Kidney capillary endothelial cell (primary cell): ENCODE results near the gene TMEM243.

Experiments used
- DNase-seq: peaks from one replicate; pipeline ENCODE4 v3.0.0-alpha.2; 2018; ENCODE audit warnings: low spot score

TMEM243 gene

DNA sequence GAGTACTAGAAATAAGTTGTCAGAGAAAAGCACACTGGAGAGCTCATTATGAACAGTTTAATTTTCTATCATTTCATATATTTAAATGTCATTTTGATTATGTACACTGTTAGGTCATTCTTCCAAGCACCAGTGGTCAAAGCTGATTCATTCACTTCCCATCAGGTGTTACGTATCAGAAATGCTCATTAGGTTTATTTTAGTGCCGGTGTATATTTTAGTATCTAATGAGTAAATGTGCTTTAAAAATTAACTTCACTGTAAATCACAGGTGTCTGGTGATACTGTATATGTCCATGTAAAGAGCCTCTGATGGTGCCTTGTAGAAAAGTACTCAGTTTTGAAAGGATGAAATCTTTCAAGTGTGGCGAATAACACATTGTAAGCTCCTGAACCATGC lies 63.7 kb downstream of the TMEM243 start:
- DNase-seq, result no peak

DNA sequence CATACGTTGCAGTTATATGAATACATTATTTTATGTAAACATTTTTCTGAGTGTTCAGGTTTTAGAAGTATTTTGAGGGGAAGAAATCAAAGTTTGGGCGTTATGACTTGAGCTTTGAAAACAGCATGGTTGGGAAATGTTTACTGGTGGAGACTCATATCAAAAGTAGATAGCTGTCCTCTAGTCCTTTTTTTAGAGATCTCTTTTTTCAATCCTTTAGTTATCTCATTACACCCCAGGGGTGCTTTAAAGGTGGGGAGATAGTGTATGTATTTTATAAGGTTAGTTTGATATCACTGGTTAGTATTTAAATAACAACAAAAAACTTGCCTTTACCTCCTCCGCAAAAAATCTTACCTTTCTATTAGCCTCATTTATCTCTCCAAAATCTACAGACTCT lies 65.0 kb downstream of the TMEM243 start:
- DNase-seq, result no peak

DNA sequence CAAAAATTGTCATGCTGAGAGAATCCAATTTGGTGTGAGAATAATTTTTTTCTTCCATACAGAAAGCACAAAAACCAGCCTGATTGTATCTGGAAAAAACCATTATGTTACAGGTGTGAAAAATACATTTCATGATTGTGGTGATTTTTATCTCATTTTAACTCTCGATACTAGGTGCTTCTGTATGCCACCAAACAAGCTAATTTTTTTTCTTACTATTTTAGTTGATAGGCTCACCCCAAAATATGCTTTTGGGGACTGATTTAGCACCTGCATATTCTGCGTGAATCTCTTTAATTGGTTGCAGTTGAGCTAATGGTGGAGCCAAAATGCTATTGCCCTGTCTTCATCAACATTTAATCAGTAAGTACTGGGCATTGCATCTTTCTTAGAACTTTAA lies 65.4 kb downstream of the TMEM243 start:
- DNase-seq, result no peak

DNA sequence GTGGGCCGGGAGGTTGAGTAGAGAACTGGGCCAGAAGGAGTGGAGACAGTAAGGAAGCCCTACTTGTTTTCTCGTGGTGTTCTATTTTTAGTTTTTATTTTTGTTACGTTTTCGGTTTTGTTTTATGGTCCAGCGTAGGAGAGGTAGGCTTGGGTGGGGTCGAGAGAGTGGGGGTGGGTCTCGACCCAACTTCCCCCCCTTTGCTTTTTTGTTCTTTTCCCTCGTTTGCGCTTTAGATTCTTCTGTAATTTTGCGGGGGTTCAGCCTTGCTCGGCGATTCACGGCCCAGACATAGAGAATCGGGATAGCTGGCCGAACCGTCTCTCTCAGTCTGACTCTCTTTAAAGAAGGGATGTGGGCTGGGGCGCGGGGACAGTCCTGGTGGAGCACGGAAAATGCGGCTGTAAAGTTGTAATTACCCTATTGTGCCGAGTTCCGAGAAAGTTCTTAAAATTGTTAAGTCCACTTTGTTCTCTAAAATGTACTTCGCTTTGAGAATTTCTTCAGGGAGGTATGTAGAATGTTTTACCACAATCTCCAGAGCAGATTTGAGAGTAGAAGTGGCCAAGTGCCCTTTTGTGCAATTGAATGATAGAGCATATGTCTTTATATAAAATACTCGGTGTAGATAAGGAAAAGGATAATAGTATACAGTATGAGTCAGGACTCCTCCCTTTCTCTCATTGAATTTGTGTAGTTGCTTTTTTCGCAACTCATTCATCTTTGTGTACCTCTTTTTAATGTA lies 66.5 kb downstream of the TMEM243 start:
- peak; percentile 40 for DNase-seq

DNA sequence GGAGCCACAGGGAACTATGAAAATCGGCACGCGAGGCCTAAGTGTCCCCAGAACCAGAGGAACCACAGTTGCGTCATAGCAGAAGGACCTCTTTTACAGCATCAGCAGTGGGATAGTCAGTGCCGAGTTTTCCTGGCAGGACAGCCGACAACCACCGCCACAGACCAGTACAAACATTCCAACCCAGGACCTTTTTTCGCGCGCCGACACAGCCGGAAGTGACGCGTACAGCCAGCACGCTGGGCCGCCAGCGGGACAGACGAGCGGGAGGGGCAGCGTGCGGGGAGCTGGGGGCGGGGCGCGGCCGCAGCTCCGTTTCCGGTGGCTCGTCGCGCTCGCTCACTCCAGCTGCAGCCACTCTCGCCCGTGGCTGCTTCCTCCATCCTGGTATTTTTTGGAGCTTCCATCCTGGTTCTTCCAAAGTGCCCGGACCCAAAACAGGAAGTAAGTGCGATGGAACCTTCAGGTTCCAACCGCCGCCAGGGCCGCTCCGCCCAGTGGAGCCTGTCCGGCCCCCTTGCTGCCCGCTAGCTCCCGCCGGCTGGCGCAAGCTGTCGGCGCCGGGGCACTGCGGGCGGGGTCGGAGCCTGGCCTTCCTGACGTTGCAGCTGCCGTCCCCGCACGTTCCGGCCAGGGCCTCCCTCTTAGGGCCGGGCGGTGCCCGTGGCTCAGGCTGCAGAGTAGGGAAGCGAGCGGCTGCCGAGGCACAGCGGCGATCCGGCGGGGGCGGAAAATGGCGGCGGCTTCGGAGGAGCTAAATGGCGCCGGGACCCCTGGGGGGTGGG lies 67.2 kb downstream of the TMEM243 start, which contains the start of gene DMTF1:
Gene DMTF1, plus strand, starts transcription at position 342 of the 785 bp plus-strand sequence. CDS start 12,489 bp downstream, outside the sequence.
- DNase-seq, result peak; percentile 93

DNA sequence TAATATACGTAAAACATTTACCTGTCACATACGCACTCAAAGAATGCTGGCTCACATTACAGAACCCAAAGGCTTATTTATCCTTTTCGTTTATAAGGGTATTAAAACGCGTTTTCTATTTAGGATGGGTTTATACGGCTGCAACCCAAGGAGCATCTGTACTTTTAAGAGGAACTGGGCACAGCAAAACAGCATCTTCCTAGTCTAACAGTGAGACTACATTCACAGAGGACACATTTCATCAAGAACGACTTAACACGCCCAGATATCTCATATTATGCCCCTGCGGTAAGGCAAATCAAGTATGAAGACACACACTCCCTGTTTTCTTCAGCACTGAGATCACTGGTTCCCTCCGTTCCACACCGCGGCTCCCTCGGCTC lies 67.8 kb downstream of the TMEM243 start:
- DNase-seq, result no peak

DNA sequence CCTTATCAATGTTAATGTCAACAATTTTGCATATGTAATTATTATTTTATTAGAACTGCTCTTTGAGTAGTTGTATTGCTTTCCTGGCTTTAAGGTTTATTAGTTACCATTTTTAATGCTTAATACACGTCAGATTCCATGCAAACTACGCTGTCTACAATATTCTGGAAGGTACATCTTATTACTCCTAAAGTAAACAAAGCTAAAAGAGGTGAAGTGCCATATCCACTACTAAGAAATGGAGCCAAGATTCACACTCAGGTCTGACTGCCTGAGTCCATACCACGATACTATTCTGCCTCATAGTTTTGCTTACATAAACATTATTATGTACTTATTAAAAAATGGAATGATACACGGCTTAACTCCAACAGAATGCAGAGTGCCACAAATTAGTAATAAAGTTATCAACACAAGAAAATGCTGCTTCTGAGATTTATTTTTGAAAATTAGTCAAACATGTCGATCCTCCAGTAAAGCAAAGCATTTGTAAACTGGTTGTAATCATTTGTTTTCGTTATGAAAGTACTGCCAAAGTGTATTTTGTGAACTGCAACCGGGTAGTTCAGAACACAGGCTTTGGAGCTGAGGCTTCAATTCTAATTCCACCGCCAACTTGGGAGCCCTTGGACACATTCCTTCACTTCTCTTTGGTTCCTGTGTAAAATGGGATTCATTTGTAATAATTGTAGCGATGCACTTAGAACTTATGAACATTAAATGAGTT lies 68.4 kb downstream of the TMEM243 start:
- DNase-seq, result no peak

DNA sequence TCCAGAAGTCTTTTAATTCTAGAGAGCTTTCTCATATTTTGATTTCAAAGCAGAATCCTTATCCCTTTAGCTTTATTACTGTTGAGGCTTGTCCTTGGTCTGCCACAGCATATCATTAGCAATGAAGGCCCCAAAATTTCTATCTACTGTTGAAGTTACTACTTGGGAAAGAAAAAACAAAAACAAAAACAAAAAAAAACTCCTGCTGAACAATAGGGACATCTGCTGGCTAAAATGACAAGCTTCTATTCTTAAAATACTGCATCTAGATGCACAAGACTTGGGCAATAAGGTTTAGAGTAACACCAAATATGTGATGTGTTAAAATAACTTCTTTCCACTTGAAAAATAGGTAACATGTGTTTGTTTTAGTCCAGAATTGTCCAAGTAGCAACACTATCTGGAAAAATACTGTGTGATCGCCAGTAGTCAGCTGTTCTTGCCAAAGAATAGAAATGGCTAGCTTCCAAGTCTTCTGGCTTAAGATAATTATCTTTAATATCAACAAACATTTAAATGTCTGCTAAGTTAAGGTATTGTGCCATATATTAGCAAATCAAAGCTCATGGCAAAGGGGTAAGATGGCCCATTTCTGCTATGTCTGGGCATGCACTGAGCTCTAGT lies 71.1 kb downstream of the TMEM243 start:
- peak; percentile 52 for DNase-seq

DNA sequence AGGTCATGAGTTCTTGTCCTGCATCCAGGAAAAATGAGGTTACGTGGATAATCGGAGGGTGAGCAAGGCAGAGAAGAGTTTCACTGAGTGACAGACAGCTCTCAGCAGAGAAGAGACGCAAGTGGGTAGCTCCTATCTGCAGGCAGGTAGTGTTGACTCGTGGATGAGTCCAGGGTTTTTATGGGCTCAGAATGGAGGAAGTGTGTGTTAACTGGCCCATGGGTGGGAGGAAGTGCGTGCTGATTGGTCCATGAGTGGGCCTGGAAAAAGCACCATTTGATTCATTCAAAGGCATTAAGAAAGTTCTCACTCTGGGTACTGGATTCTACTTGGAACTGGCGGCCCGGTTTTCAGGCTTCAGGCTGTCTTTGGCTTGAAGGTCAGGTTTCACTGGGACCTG lies 72.0 kb downstream of the TMEM243 start:
- no peak for DNase-seq

DNA sequence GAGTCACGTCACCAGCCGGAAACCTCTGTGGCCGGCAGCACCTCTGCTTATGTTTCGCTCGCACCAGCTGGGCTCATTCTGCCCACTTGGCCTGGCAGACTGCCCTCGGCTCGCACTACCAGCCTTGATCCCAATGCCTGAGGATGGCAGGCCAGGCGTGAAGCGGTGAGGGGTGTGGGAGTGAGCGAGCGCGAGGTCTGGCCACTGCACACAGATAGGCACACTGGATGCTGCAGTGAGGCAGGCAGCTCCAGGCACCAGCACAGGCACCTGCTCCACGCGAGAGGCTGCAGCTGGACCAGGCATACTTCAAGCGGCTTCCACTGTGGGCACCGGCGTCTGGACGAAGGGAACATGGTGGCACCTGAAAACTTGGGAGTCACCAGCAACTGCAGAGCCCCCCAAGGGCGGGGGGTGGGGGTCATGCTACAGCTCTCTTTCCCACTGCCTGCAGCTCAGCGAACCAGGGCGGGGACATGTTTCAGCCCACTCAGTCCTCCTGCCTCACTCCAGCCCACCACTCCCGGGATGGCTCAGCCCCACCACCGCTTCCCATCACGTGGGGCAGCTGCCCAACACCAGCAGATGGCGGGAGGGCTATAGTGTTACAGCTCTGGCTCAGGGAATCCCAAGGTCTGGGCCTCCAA lies 72.7 kb downstream of the TMEM243 start:
- no peak for DNase-seq
